ENCODE data around the gene INTS12. TPM values are rescaled to one million over a fixed set of nuclear protein-coding genes. Genes with fewer than 3 reads are reported as not detected.

The INTS12 gene
- total and polyA plus RNA-seq, 9 donors = 8.2 to 24.9 (median 13.4) TPM

GRCh38 chr4:105634402-105635080 lies 73.9 kb downstream of the INTS12 start:
- TF ChIP-seq EP300 (IDR thresholded peaks at IDR 0.05) (no peak), POLR2A (IDR thresholded peaks at IDR 0.05) (no peak), CTCF (IDR thresholded peaks at IDR 0.05) (no peak)
- H3K36me3 ChIP-seq = no peaks in the 10 kb centered on the region
- DNase-seq = no peak
- intact Hi-C loops (cut with DNase I) = no loop called here
- no peaks in the 10 kb centered on the region for H3K27me3 ChIP-seq
- H3K9me3 ChIP-seq = no peaks in the 10 kb centered on the region
- H3K4me1 ChIP-seq (ENCODE audit: insufficient read depth) = no peaks in the 10 kb centered on the region
- H3K4me3 ChIP-seq = no peak overlapping the region
- 17 to 18% (median 18%) methylated on average over 1 of the region's 1 CpG for WGBS, 3 donors
- H3K27ac ChIP-seq = no peak overlapping the region

- H3K36me3 ChIP-seq = no peaks in the 10 kb centered on the region
- no peaks in the 10 kb centered on the region for H3K27me3 ChIP-seq
- intact Hi-C loops (cut with DNase I) = no loop called here
- WGBS, 3 donors = 48 to 62% (median 53%) methylated on average over 3 of the region's 3 CpGs
- H3K4me1 ChIP-seq (ENCODE audit: insufficient read depth) = no peaks in the 10 kb centered on the region
- TF ChIP-seq CTCF (IDR thresholded peaks at IDR 0.05) = no peak
- TF ChIP-seq POLR2A (IDR thresholded peaks at IDR 0.05) = no peak
- no peak for TF ChIP-seq EP300 (IDR thresholded peaks at IDR 0.05)
- no peak overlapping the region for H3K4me3 ChIP-seq
- no peak overlapping the region for H3K27ac ChIP-seq
- H3K9me3 ChIP-seq = no peaks in the 10 kb centered on the region
- DNase-seq = no peak
Measured at GRCh38 chr4:105633241-105633640, 75.2 kb downstream of the INTS12 start.

Other genes starting within 250 kb of the INTS12 start
- 100 to 1,000 TPM in 2 of 7 donors, 10 to 100 TPM in 5; 53.5 to 127 (median 65.6) TPM for gene PPA2, start 234.6 kb downstream of the INTS12 start, total RNA-seq
- 10 to 100 TPM; 43.8 to 71.7 TPM for gene PPA2, start 234.6 kb downstream of the INTS12 start, polyA plus RNA-seq
- gene ARHGEF38, start 156.1 kb downstream of the INTS12 start, total RNA-seq = 1 to 10 TPM in 1 of 7 donors, under 1 TPM in 3, not detected in 3; 0.12 to 1.3 (median 0.24) TPM
- not detected for gene ARHGEF38, start 156.1 kb downstream of the INTS12 start, polyA plus RNA-seq
- gene GSTCD, start 95 bp upstream of the INTS12 start, total RNA-seq = 10 to 100 TPM in 3 of 7 donors, 1 to 10 TPM in 4; 5.5 to 10.4 (median 6.8) TPM
- gene GSTCD, start 95 bp upstream of the INTS12 start, polyA plus RNA-seq = 1 to 10 TPM; 2.0 to 5.8 TPM
- 10 to 100 TPM in 4 of 7 donors, 1 to 10 TPM in 3; 4.3 to 33.0 (median 16.0) TPM for gene NPNT, start 186.8 kb upstream of the INTS12 start, total RNA-seq
- 10 to 100 TPM; 13.3 to 49.9 TPM for gene NPNT, start 186.8 kb upstream of the INTS12 start, polyA plus RNA-seq